GM12878 (cell line): ENCODE measurements around the gene MLXIP. TPM values are rescaled to one million over a fixed set of nuclear protein-coding genes. Genes with fewer than 3 reads are reported as not detected.

Experiments used
- ATAC-seq: fragments of 200-7000 bp; cut with Tn5 transposase; 3 replicates; pipeline ENCODE4 v1.9.1; 2020; ENCODE audit warnings: mild to moderate bottlenecking, moderate library complexity
- BruUV-seq: library from RNA; stranded (reverse); fragments of 400-500 nt; replicated peaks from 2 replicates; lab custom pipeline; 2021; lab: Mats Ljungman, UMichigan
- CTCF ChIA-PET: fragments of 300-600 bp; sonication (Branson Sonifier 250); formaldehyde crosslinking; extraction: SDS; loops from one replicate; lab custom pipeline; 2021; ENCODE audit warnings: inconsistent platforms; lab: Yijun Ruan, JAX
- POLR2A ChIA-PET: fragments of 350-600 bp; formaldehyde crosslinking; extraction: SDS; loops from one replicate; lab custom pipeline; 2021; ENCODE audit warnings: inconsistent platforms; lab: Charles Lee
- RAD21 ChIA-PET: fragments of 300-600 bp; sonication (Branson Sonifier 250); formaldehyde crosslinking; loops from one replicate; lab custom pipeline; 2023; ENCODE audit warnings: antibody characterized with exemption; ENCODE audit not compliant: unreplicated experiment; lab: Charles Lee
- SMC1A ChIA-PET: fragments of 300-600 bp; sonication (Branson Sonifier 250); formaldehyde crosslinking; loops from one replicate; lab custom pipeline; 2023; ENCODE audit not compliant: unreplicated experiment, uncharacterized antibody; lab: Charles Lee
- DNase-seq: peaks from one replicate; pipeline ENCODE4 v3.0.0-alpha.2; 2011; ENCODE audit warnings: low read depth, low spot score
- FAIRE-seq: peaks from 3 replicates; lab custom pipeline; 2011; peaks lifted over from hg19 to GRCh38; lab: Jason Lieb, UNC
- H2AFZ ChIP-seq: 2 replicates; pipeline ENCODE4 v1.6.0; 2011; ENCODE audit warnings: low read depth, low read length, control low read depth; ENCODE audit not compliant: control insufficient read depth
- H3K27ac ChIP-seq: 2 replicates; pipeline ENCODE4 v1.5.1; 2011; ENCODE audit warnings: control low read depth; ENCODE audit not compliant: control insufficient read depth, insufficient read depth
- H3K27me3 ChIP-seq, 2 experiments: replicated peaks in 1 of 2; 2 replicates each; pipeline versions ENCODE4 v1.6.0 to v1.6.1; 2011; ENCODE audit warnings: low read length in 1 of 2; ENCODE audit not compliant: control insufficient read depth in 2 of 2, insufficient read depth in 2 of 2
- H3K36me3 ChIP-seq, 2 experiments: 2 replicates each; pipeline ENCODE4 v1.5.1; 2011; ENCODE audit warnings: low read length in 1 of 2; ENCODE audit not compliant: control insufficient read depth in 2 of 2, insufficient read depth in 2 of 2
- H3K4me1 ChIP-seq: 2 replicates; pipeline ENCODE4 v1.6.1; 2011; ENCODE audit warnings: mild to moderate bottlenecking, low read length, moderate library complexity, mixed read lengths; ENCODE audit not compliant: control insufficient read depth, insufficient read depth
- H3K4me2 ChIP-seq: 2 replicates; pipeline ENCODE4 v1.6.0; 2011; ENCODE audit warnings: control low read depth; ENCODE audit not compliant: control insufficient read depth, insufficient read depth
- H3K4me3 ChIP-seq: fragments of 200-600 bp; sonication (generic); 2 replicates; pipeline ENCODE4 v1.5.1; 2016
- H3K79me2 ChIP-seq: 2 replicates; pipeline ENCODE4 v1.6.0; 2011; ENCODE audit warnings: low read length; ENCODE audit not compliant: control insufficient read depth, insufficient read depth
- H3K9ac ChIP-seq: 2 replicates; pipeline ENCODE4 v1.8.0; 2011; ENCODE audit warnings: low read length, control low read depth, mixed read lengths; ENCODE audit not compliant: control insufficient read depth, insufficient read depth
- H3K9me3 ChIP-seq: replicated peaks from 3 replicates; pipeline ENCODE4 v1.5.1; 2011; ENCODE audit warnings: mild to moderate bottlenecking, low read length; ENCODE audit not compliant: control insufficient read depth, insufficient read depth
- H4K20me1 ChIP-seq: 2 replicates; pipeline ENCODE4 v1.6.0; 2011; ENCODE audit not compliant: control insufficient read depth, insufficient read depth
- FOXK2 ChIP-seq: fragments of 450-650 bp; IDR thresholded peaks from 2 replicates; pipeline ENCODE4 v1.6.1; 2017; ENCODE audit warnings: mild to moderate bottlenecking, moderate library complexity
- HSF1 ChIP-seq: fragments of 150-350 bp; IDR thresholded peaks from 2 replicates; pipeline ENCODE4 v1.6.1; 2014; ENCODE audit warnings: mild to moderate bottlenecking, low read depth, low read length
- JUNB ChIP-seq: IDR thresholded peaks from 2 replicates; pipeline ENCODE4 v1.6.1; 2016; ENCODE audit warnings: antibody characterized with exemption, mild to moderate bottlenecking
- KDM1A ChIP-seq: fragments of 200-600 bp; sonication (generic); IDR thresholded peaks from 2 replicates; pipeline ENCODE4 v1.6.1; 2016; ENCODE audit warnings: borderline replicate concordance
- MLLT1 ChIP-seq: fragments of 450-650 bp; IDR thresholded peaks from 2 replicates; pipeline ENCODE4 v1.6.1; 2016; ENCODE audit warnings: mild to moderate bottlenecking
- RELB ChIP-seq: fragments of 450-650 bp; IDR thresholded peaks from 2 replicates; pipeline ENCODE4 v1.6.1; 2017; ENCODE audit warnings: low read depth, mild to moderate bottlenecking, moderate library complexity
- SMC3 ChIP-seq: IDR thresholded peaks from 2 replicates; pipeline ENCODE4 v1.6.1; 2011; ENCODE audit warnings: low read length, improper control_type of control experiment, borderline replicate concordance
- SPI1 ChIP-seq: IDR thresholded peaks from 2 replicates; pipeline ENCODE4 v1.6.1; 2011; ENCODE audit warnings: low read depth, mild to moderate bottlenecking, low read length, moderate library complexity, borderline replicate concordance; ENCODE audit not compliant: insufficient read depth
- SRF ChIP-seq, 2 experiments: IDR thresholded peaks; 2 replicates each; pipeline ENCODE4 v1.6.1; 2011; ENCODE audit warnings: low read depth in 2 of 2, low read length in 2 of 2, mild to moderate bottlenecking in 1 of 2, moderate library complexity in 1 of 2
- TBL1XR1 ChIP-seq: IDR thresholded peaks from 2 replicates; pipeline ENCODE4 v1.6.1; 2012; ENCODE audit warnings: low read depth, low read length, improper control_type of control experiment
- TCF12 ChIP-seq: IDR thresholded peaks from 2 replicates; pipeline ENCODE4 v1.6.1; 2011; ENCODE audit warnings: low read depth, mild to moderate bottlenecking, low read length
- YY1 ChIP-seq: IDR thresholded peaks from 2 replicates; pipeline ENCODE4 v1.6.1; 2011; ENCODE audit warnings: low read depth, mild to moderate bottlenecking, low read length
- ZNF384 ChIP-seq: IDR thresholded peaks from 2 replicates; pipeline ENCODE4 v1.6.1; 2012; ENCODE audit warnings: low read depth, mild to moderate bottlenecking, low read length, improper control_type of control experiment, borderline replicate concordance
- WGBS: methylation state at CpG from one replicate; pipeline ENCODE4 v1.1.6; 2016; ENCODE audit warnings: low lambda C conversion rate; ENCODE audit not compliant: insufficient replicate concordance, insufficient coverage; ENCODE audit errors: missing lambda C conversion rate; 5-methylcytosine and 5-hydroxymethylcytosine counted together
- in situ Hi-C: fragments of 300-500 bp; cut with MboI; formaldehyde crosslinking; loops from 9 replicates; pipeline ENCODE4 v1.14.3; 2018; ENCODE audit warnings: mixed read lengths
- intact Hi-C: fragments of 100-400 bp; cut with micrococcal nuclease; formaldehyde crosslinking; loops from one replicate; pipeline ENCODE4 v1.14.2; 2022; ENCODE audit not compliant: unreplicated experiment
- polyA plus RNA-seq, 11 experiments: library from polyadenylated mRNA; depleted of rRNA in 4 of 11; unstranded in 6 of 11; stranded (reverse) in 5 of 11; fragments of >200 nt; fragmentation: Nextera tagmentation in 4 of 11; fragmentation: Illumina TruSeq in 1 of 11; extraction: Ambion mirVana in 4 of 11; extraction: Trizol in 1 of 11; gene quantifications; 1 replicate in 1 of 11; 2 replicates in 10 of 11; pipeline versions ENCODE4 v1.2.1 to v1.2.3, GENCODE V29; 2011 to 2016; ENCODE audit warnings: inconsistent platforms in 2 of 11, missing spikeins in 2 of 11, low read depth in 1 of 11
- total RNA-seq, 4 experiments: library from RNA; depleted of rRNA in 3 of 4; stranded (reverse); fragments of >200 nt in 3 of 4; fragmentation: Illumina TruSeq in 1 of 4; extraction: Trizol in 1 of 4; gene quantifications; 2 replicates each; pipeline versions ENCODE4 v1.2.1 to v1.2.3, GENCODE V29; 2013 to 2021

MLXIP gene
- total and polyA plus RNA-seq, 10 of the 15 experiments (the other 5 are each of a cell fraction or from before 2014, with no cell fraction given) = 1.1 to 23.7 (median 7.0) TPM

- TF ChIP-seq TCF12 = 0 out of 2 replicates have a peak, but pooled peaks have one; percentile 74
- TF ChIP-seq FOXK2 = peak; percentile 62
- TF ChIP-seq YY1 = 0 out of 2 replicates have a peak, but pooled peaks have one; percentile 11
- TF ChIP-seq HSF1 = no peak
- TF ChIP-seq SMC3 = peak; percentile 13; the same call in 1 of the 2 replicates
- TF ChIP-seq JUNB = no peak
- TF ChIP-seq TBL1XR1 = peak; percentile 71; the same call in 1 of the 2 replicates
These were observed 10.6 kb upstream of the MLXIP start (continued) for GRCh38 chr12:122067966-122068365.

GRCh38 chr12:122072031-122072970 is 6.3 kb upstream of the MLXIP start:
- BruUV-seq = no TSS peak
- H3K4me2 ChIP-seq = no peak overlapping the region
- no peak overlapping the region for H3K27ac ChIP-seq
- H3K79me2 ChIP-seq = no peaks in the 10 kb centered on the region
- 73% methylated on average over 11 of the region's 11 CpGs for WGBS
- intact Hi-C loops = no loop called here
- H3K9ac ChIP-seq = no peak overlapping the region
- H3K36me3 ChIP-seq = no peaks in the 10 kb centered on the region
- CTCF ChIA-PET = no interaction called here
- peaks cover 19% of the 10 kb centered on the region for H3K4me1 ChIP-seq
- no peaks in the 10 kb centered on the region for H3K27me3 ChIP-seq
- no peaks in the 10 kb centered on the region for H4K20me1 ChIP-seq
- RAD21 ChIA-PET = no interaction called here
- FAIRE-seq = no peak
- DNase-seq = no peak
- H3K4me3 ChIP-seq = no peak overlapping the region
- SMC1A ChIA-PET = no interaction called here
- no peak for ATAC-seq
- in situ Hi-C loops = no loop called here
- no peaks in the 10 kb centered on the region for H3K9me3 ChIP-seq
- H2AFZ ChIP-seq = no peak overlapping the region
- POLR2A ChIA-PET = no interaction called here
- TF ChIP-seq RELB (no peak), KDM1A (no peak), MLLT1 (no peak), SRF (IDR thresholded peaks at IDR 0.05; ENCODE audit: low read depth in 2 of 2, low read length in 2 of 2) (no peak), HSF1 (no peak), ZNF384 (no peak), SPI1 (no peak)
